B cell (primary cell): Measurements from ENCODE around the gene PEPD. TPM values are rescaled to one million over a fixed set of nuclear protein-coding genes. Genes with fewer than 3 reads are reported as not detected.

Experiments
- ATAC-seq: fragments of 200-7000 bp; cut with Tn5 transposase; one replicate; pipeline ENCODE4 v1.10.0; 2021; ENCODE audit warnings: low read depth, mild to moderate bottlenecking, moderate number of reproducible peaks, moderate library complexity
- CTCF ChIA-PET: fragments of 350-600 bp; sonication (Branson Sonifier 250); formaldehyde crosslinking; loops from one replicate; lab custom pipeline; 2021; ENCODE audit warnings: antibody characterized with exemption, inconsistent platforms; lab: Charles Lee
- POLR2A ChIA-PET: fragments of 350-600 bp; sonication (Branson Sonifier 250); formaldehyde crosslinking; loops from one replicate; lab custom pipeline; 2021; ENCODE audit warnings: antibody characterized with exemption; lab: Charles Lee
- DNase-seq: peaks from one replicate; pipeline ENCODE4 v3.0.0; 2013
- H2AFZ ChIP-seq: 2 replicates; pipeline ENCODE4 v1.6.1; 2012; ENCODE audit warnings: mild to moderate bottlenecking, low read depth, low read length; ENCODE audit not compliant: insufficient read depth, poor library complexity, severe bottlenecking
- H3K27ac ChIP-seq, 2 donors: 1 replicate in 1 of 2; 2 replicates in 1 of 2; pipeline ENCODE4 v1.5.1; 2012 to 2013; ENCODE audit warnings: low read length in 2 of 2, mild to moderate bottlenecking in 2 of 2, moderate library complexity in 1 of 2
- H3K27me3 ChIP-seq, 4 experiments: fragments of 200-600 bp in 1 of 4; sonication (generic) in 1 of 4; replicated peaks in 1 of 4; 1 replicate in 2 of 4; 2 replicates in 2 of 4; pipeline versions ENCODE4 v1.6.1 to v1.7.0; 2013 to 2016; ENCODE audit warnings: low read length in 3 of 4, mild to moderate bottlenecking in 2 of 4, mixed read lengths in 1 of 4, moderate library complexity in 1 of 4; ENCODE audit not compliant: insufficient read depth in 4 of 4, control insufficient read depth in 3 of 4; ENCODE audit errors: control extremely low read depth in 1 of 4
- H3K36me3 ChIP-seq, 2 experiments: replicated peaks in 1 of 2; 1 replicate in 1 of 2; 2 replicates in 1 of 2; pipeline versions ENCODE4 v1.6.1 to v1.7.1; 2013; ENCODE audit warnings: low read length in 1 of 2; ENCODE audit not compliant: insufficient read depth in 2 of 2, control insufficient read depth in 1 of 2; ENCODE audit errors: control extremely low read depth in 1 of 2, extremely low read depth in 1 of 2
- H3K4me1 ChIP-seq, 2 donors: fragments of 200-600 bp in 1 of 2; sonication (generic) in 1 of 2; 1 replicate in 1 of 2; 2 replicates in 1 of 2; pipeline versions ENCODE4 v1.5.1 to v1.6.1; 2013 to 2017; ENCODE audit warnings: low read length in 2 of 2; ENCODE audit not compliant: control insufficient read depth in 2 of 2, insufficient read depth in 2 of 2
- H3K4me2 ChIP-seq: replicated peaks from 2 replicates; pipeline ENCODE3; 2012; ENCODE audit warnings: mild to moderate bottlenecking, low read depth, low read length; ENCODE audit not compliant: poor library complexity, severe bottlenecking
- H3K4me3 ChIP-seq, 5 experiments: fragments of 200-600 bp in 1 of 5; sonication (generic) in 1 of 5; 1 replicate in 3 of 5; 2 replicates in 2 of 5; pipeline versions ENCODE4 v1.5.1 to v1.7.0; 2011 to 2016; ENCODE audit warnings: low read length in 4 of 5, mild to moderate bottlenecking in 4 of 5, low read depth in 2 of 5, control low read depth in 1 of 5, moderate library complexity in 1 of 5; ENCODE audit not compliant: insufficient read depth in 1 of 5; ENCODE audit errors: control extremely low read depth in 1 of 5, extremely low read depth in 1 of 5
- H3K79me2 ChIP-seq: fragments of 200-600 bp; sonication (generic); one replicate; pipeline ENCODE4 v1.6.0; 2016; ENCODE audit warnings: low read length; ENCODE audit not compliant: control insufficient read depth, insufficient read depth
- H3K9ac ChIP-seq: fragments of 200-600 bp; sonication (generic); 2 replicates; pipeline ENCODE4 v1.6.1; 2017; ENCODE audit warnings: mild to moderate bottlenecking, low read length, moderate library complexity
- H3K9me3 ChIP-seq, 3 donors: one replicate each; pipeline versions ENCODE4 v1.6.1 to v1.7.1; 2013; ENCODE audit warnings: low read length in 2 of 3; ENCODE audit not compliant: control insufficient read depth in 2 of 3, insufficient read depth in 1 of 3; ENCODE audit errors: control extremely low read depth in 1 of 3
- H4K20me1 ChIP-seq: 2 replicates; pipeline ENCODE4 v1.6.0; 2012; ENCODE audit warnings: mild to moderate bottlenecking, low read length; ENCODE audit not compliant: insufficient read depth, control insufficient read depth, poor library complexity, severe bottlenecking
- H3K27ac Mint-ChIP-seq: one replicate; pipeline ENCODE4 v1.8.0; 2021; ENCODE audit warnings: mixed read lengths
- H3K27me3 Mint-ChIP-seq: one replicate; pipeline ENCODE4 v1.8.0; 2021; ENCODE audit warnings: mixed read lengths
- H3K4me1 Mint-ChIP-seq: one replicate; pipeline ENCODE4 v1.8.0; 2021; ENCODE audit warnings: mixed read lengths
- H3K4me3 Mint-ChIP-seq: one replicate; pipeline ENCODE4 v1.8.0; 2021; ENCODE audit warnings: mixed read lengths
- H3K9me3 Mint-ChIP-seq: one replicate; pipeline ENCODE4 v1.8.0; 2022; ENCODE audit warnings: mixed read lengths; ENCODE audit not compliant: insufficient read depth
- CTCF ChIP-seq: fragments of 200-600 bp; IDR thresholded peaks from one replicate; pipeline ENCODE4 v1.8.0; 2022; ENCODE audit warnings: antibody characterized with exemption, mild to moderate bottlenecking
- EZH2 ChIP-seq: IDR thresholded peaks from 2 replicates; pipeline ENCODE4 v1.6.1; 2012; ENCODE audit warnings: borderline replicate concordance, low read depth, mild to moderate bottlenecking, moderate library complexity, low read length; ENCODE audit not compliant: insufficient read depth, poor library complexity, severe bottlenecking
- WGBS: methylation state at CpG from one replicate; pipeline ENCODE4 v1.1.5; 2013; ENCODE audit warnings: missing lambda C conversion rate; ENCODE audit not compliant: insufficient coverage; 5-methylcytosine and 5-hydroxymethylcytosine counted together
- intact Hi-C: fragments of 100-400 bp; cut with micrococcal nuclease; formaldehyde crosslinking; loops from one replicate; pipeline ENCODE4 v1.10.0; 2022
- polyA plus RNA-seq: library from polyadenylated mRNA; depleted of rRNA; stranded (reverse); fragments of >200 nt; gene quantifications from 2 replicates; pipeline ENCODE4 v1.2.3, GENCODE V29; 2012
- total RNA-seq, 2 donors: library from RNA; stranded (reverse); fragments of 120-200 nt in 1 of 2; gene quantifications; 1 replicate in 1 of 2; 2 replicates in 1 of 2; pipeline versions ENCODE4 v1.2.3 to v1.2.4, GENCODE V29; 2013 to 2022

Gene PEPD
- total and polyA plus RNA-seq, 2 donors (not counting 1 experiment from before 2014, with no cell fraction given), result 36.4 to 42.7 TPM

GRCh38 chr19:33408538-33409434 is 112.8 kb downstream of the PEPD start:
- 96% methylated on average over 13 of the region's 18 CpGs for WGBS
- Histone ChIP-seq H3K79me2 (no peaks in the 10 kb centered on the region), H3K4me3 (no peak overlapping the region), H3K9ac (no peak overlapping the region), H3K36me3 (peaks cover 0 to 3% of the 10 kb centered on the region in 2 experiments), H2AFZ (no peak overlapping the region), H3K27ac (no peak overlapping the region), H4K20me1 (peaks cover 5% of the 10 kb centered on the region), H3K4me2 (no peak overlapping the region), H3K4me1 (no peaks in the 10 kb centered on the region), H3K9me3 (no peaks in the 10 kb centered on the region), H3K27me3 (no peaks in the 10 kb centered on the region)
- CTCF ChIA-PET, result interaction anchor here (0.6 to 7.7 kb wide), 7 partner anchors 7 to 285 kb away, joined by 3 to 211 read pairs (median 4); partner anchors contain the start of gene CEBPA
- DNase-seq (no peak), ATAC-seq (no peak)
- POLR2A ChIA-PET, result no interaction called here
- Mint-ChIP-seq H3K4me1 (no peaks in the 10 kb centered on the region), H3K27me3 (no peaks in the 10 kb centered on the region), H3K4me3 (no peak overlapping the region), H3K9me3 (no peaks in the 10 kb centered on the region), H3K27ac (no peak overlapping the region)
- TF ChIP-seq CTCF (no peak), EZH2 (no peak)
- intact Hi-C loops, result loop anchor here (5.0 kb wide), 1 partner anchor 281 kb away; no protein-coding TSS in a partner anchor

- Mint-ChIP-seq H3K4me3 (no peak overlapping the region), H3K4me1 (no peaks in the 10 kb centered on the region), H3K27ac (no peak overlapping the region), H3K27me3 (no peaks in the 10 kb centered on the region), H3K9me3 (no peaks in the 10 kb centered on the region)
- peaks cover 5% of the 10 kb centered on the region for H4K20me1 ChIP-seq
- H3K4me2 ChIP-seq, result no peak overlapping the region
- H3K27me3 ChIP-seq, result no peaks in the 10 kb centered on the region
- H2AFZ ChIP-seq, result no peak overlapping the region
- ChIA-PET CTCF (interaction anchor here (0.7 to 7.7 kb wide), 6 partner anchors 8 to 279 kb away, joined by 3 to 211 read pairs (median 4); partner anchors contain the start of gene CEBPA), POLR2A (no interaction called here)
- 86% methylated on average over 10 of the region's 13 CpGs for WGBS
- no peaks in the 10 kb centered on the region for H3K9me3 ChIP-seq
- no peaks in the 10 kb centered on the region for H3K79me2 ChIP-seq
- no peaks in the 10 kb centered on the region for H3K4me1 ChIP-seq
- ATAC-seq, result no peak
- no peak overlapping the region for H3K9ac ChIP-seq
- peaks cover 0 to 3% of the 10 kb centered on the region in 2 experiments for H3K36me3 ChIP-seq
- TF ChIP-seq CTCF (no peak), EZH2 (no peak)
- DNase-seq, result no peak
- no peak overlapping the region for H3K4me3 ChIP-seq
- H3K27ac ChIP-seq, result no peak overlapping the region
- intact Hi-C loops, result loop anchor here (5.0 kb wide), 1 partner anchor 281 kb away; no protein-coding TSS in a partner anchor
These were observed 113.5 kb downstream of the PEPD start for GRCh38 chr19:33408116-33408515.
